Chondrocyte (in vitro differentiated cells): Measurements from ENCODE around the gene ZNRD2. TPM values are rescaled to one million over a fixed set of nuclear protein-coding genes. Genes with fewer than 3 reads are reported as not detected.

Experiments used
- DNase-seq: peaks from one replicate; pipeline ENCODE4 v3.0.0; 2021; ENCODE audit warnings: mixed read lengths, low spot score
- H3K27ac Mint-ChIP-seq: one replicate; pipeline ENCODE4 v1.8.0; 2021; ENCODE audit warnings: mild to moderate bottlenecking, moderate library complexity, mixed read lengths; ENCODE audit not compliant: unreplicated experiment
- H3K27me3 Mint-ChIP-seq: 2 replicates; pipeline ENCODE4 v1.8.0; 2021; ENCODE audit warnings: low read depth, mixed read lengths
- H3K36me3 Mint-ChIP-seq: 2 replicates; pipeline ENCODE4 v1.8.0; 2021; ENCODE audit warnings: low read depth, mixed read lengths
- H3K4me1 Mint-ChIP-seq: 2 replicates; pipeline ENCODE4 v1.8.0; 2021; ENCODE audit warnings: low read depth, mild to moderate bottlenecking, mixed read lengths
- H3K4me3 Mint-ChIP-seq: one replicate; pipeline ENCODE4 v1.8.0; 2021; ENCODE audit warnings: mild to moderate bottlenecking, moderate library complexity, mixed read lengths; ENCODE audit not compliant: unreplicated experiment
- H3K9me3 Mint-ChIP-seq: 2 replicates; pipeline ENCODE4 v1.8.0; 2021; ENCODE audit warnings: low read depth, mixed read lengths
- CTCF ChIP-seq: fragments of 200-600 bp; sonication (generic); IDR thresholded peaks from 2 replicates; pipeline ENCODE4 v1.5.0; 2021; ENCODE audit warnings: antibody characterized with exemption, mild to moderate bottlenecking, moderate library complexity
- total RNA-seq: library from RNA; stranded (reverse); gene quantifications from 3 replicates; pipeline ENCODE4 v1.2.1, GENCODE V29; 2021

The ZNRD2 gene
- total RNA-seq, 1 donor from 2014 or later, result 26.4 TPM

GRCh38 chr11:65577756-65578109 lies 7.5 kb downstream of the ZNRD2 start:
- Mint-ChIP-seq H3K4me3 (peak overlapping the region; percentile 83), H3K4me1 (peaks cover 46% of the 10 kb centered on the region), H3K27me3 (no peaks in the 10 kb centered on the region), H3K27ac (peak overlapping the region; percentile 54), H3K9me3 (no peaks in the 10 kb centered on the region), H3K36me3 (peaks cover 14% of the 10 kb centered on the region)
- TF ChIP-seq CTCF, result no peak
- DNase-seq, result no peak

GRCh38 chr11:65578134-65578533 lies 7.9 kb downstream of the ZNRD2 start:
- peaks cover 14% of the 10 kb centered on the region for H3K36me3 Mint-ChIP-seq
- H3K27ac Mint-ChIP-seq, result no peak overlapping the region

GRCh38 chr11:65578667-65579066 lies 8.4 kb downstream of the ZNRD2 start:
- Mint-ChIP-seq H3K27ac (peak overlapping the region; percentile 11), H3K27me3 (no peaks in the 10 kb centered on the region), H3K4me1 (peaks cover 38% of the 10 kb centered on the region), H3K36me3 (peaks cover 14% of the 10 kb centered on the region), H3K4me3 (no peak overlapping the region), H3K9me3 (no peaks in the 10 kb centered on the region)
- no peak for DNase-seq
- TF ChIP-seq CTCF, result no peak

More at GRCh38 chr11:65578134-65578533, 7.9 kb downstream of the ZNRD2 start:
- DNase-seq, result no peak
- TF ChIP-seq CTCF, result no peak
- no peaks in the 10 kb centered on the region for H3K9me3 Mint-ChIP-seq
- H3K4me3 Mint-ChIP-seq, result peak overlapping the region; percentile 83
- H3K4me1 Mint-ChIP-seq, result peaks cover 44% of the 10 kb centered on the region
- no peaks in the 10 kb centered on the region for H3K27me3 Mint-ChIP-seq

- peaks cover 35% of the 10 kb centered on the region for H3K4me1 Mint-ChIP-seq
- no peaks in the 10 kb centered on the region for H3K9me3 Mint-ChIP-seq
- H3K4me3 Mint-ChIP-seq, result no peak overlapping the region
- H3K27me3 Mint-ChIP-seq, result no peaks in the 10 kb centered on the region
- H3K36me3 Mint-ChIP-seq, result peaks cover 14% of the 10 kb centered on the region
- no peak for TF ChIP-seq CTCF
- no peak for DNase-seq
- no peak overlapping the region for H3K27ac Mint-ChIP-seq
These were observed 9.0 kb downstream of the ZNRD2 start for GRCh38 chr11:65579291-65579690.

- H3K4me3 Mint-ChIP-seq, result no peak overlapping the region
- H3K4me1 Mint-ChIP-seq, result peaks cover 29% of the 10 kb centered on the region
- H3K27ac Mint-ChIP-seq, result no peak overlapping the region
- no peak for TF ChIP-seq CTCF
- peaks cover 14% of the 10 kb centered on the region for H3K36me3 Mint-ChIP-seq
- DNase-seq, result no peak
- H3K27me3 Mint-ChIP-seq, result no peaks in the 10 kb centered on the region
- H3K9me3 Mint-ChIP-seq, result no peaks in the 10 kb centered on the region
These were observed 9.9 kb downstream of the ZNRD2 start for GRCh38 chr11:65580031-65580692.
